ENCODE results near the gene TCEA3. TPM values are rescaled to one million over a fixed set of nuclear protein-coding genes. Genes with fewer than 3 reads are reported as not detected.

The TCEA3 gene
- total RNA-seq, 1 experiment from 2014 or later = 0.37 TPM

GRCh38 chr1:23416964-23417363, 7.6 kb downstream of the TCEA3 start (continued):
- TF ChIP-seq, protein P1, sequence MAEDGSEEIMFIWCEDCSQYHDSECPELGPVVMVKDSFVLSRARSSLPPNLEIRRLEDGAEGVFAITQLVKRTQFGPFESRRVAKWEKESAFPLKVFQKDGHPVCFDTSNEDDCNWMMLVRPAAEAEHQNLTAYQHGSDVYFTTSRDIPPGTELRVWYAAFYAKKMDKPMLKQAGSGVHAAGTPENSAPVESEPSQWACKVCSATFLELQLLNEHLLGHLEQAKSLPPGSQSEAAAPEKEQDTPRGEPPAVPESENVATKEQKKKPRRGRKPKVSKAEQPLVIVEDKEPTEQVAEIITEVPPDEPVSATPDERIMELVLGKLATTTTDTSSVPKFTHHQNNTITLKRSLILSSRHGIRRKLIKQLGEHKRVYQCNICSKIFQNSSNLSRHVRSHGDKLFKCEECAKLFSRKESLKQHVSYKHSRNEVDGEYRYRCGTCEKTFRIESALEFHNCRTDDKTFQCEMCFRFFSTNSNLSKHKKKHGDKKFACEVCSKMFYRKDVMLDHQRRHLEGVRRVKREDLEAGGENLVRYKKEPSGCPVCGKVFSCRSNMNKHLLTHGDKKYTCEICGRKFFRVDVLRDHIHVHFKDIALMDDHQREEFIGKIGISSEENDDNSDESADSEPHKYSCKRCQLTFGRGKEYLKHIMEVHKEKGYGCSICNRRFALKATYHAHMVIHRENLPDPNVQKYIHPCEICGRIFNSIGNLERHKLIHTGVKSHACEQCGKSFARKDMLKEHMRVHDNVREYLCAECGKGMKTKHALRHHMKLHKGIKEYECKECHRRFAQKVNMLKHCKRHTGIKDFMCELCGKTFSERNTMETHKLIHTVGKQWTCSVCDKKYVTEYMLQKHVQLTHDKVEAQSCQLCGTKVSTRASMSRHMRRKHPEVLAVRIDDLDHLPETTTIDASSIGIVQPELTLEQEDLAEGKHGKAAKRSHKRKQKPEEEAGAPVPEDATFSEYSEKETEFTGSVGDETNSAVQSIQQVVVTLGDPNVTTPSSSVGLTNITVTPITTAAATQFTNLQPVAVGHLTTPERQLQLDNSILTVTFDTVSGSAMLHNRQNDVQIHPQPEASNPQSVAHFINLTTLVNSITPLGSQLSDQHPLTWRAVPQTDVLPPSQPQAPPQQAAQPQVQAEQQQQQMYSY (CRISPR knock-in tag; IDR thresholded peaks at IDR 0.05) = no peak
- TF ChIP-seq, protein P2, sequence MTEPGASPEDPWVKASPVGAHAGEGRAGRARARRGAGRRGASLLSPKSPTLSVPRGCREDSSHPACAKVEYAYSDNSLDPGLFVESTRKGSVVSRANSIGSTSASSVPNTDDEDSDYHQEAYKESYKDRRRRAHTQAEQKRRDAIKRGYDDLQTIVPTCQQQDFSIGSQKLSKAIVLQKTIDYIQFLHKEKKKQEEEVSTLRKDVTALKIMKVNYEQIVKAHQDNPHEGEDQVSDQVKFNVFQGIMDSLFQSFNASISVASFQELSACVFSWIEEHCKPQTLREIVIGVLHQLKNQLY (CRISPR knock-in tag; IDR thresholded peaks at IDR 0.05) = no peak

- DNase-seq (ENCODE audit: low spot score) (no peak), ATAC-seq (no peak)
- H3K4me3 Mint-ChIP-seq = no peak overlapping the region
- no peaks in the 10 kb centered on the region for H3K36me3 Mint-ChIP-seq
- CTCF ChIA-PET = interaction anchor here (1.1 kb wide), 1 partner anchor 9 kb away, joined by 3 read pairs; no protein-coding TSS in a partner anchor
- H3K27ac Mint-ChIP-seq = no peak overlapping the region
- H3K27me3 Mint-ChIP-seq (ENCODE audit: low read depth) = peaks cover 26% of the 10 kb centered on the region
- POLR2A ChIA-PET = no interaction called here
- H3K4me1 Mint-ChIP-seq = peaks cover 9% of the 10 kb centered on the region; the same call in 1 of the 2 replicates
- no peaks in the 10 kb centered on the region for H3K9me3 Mint-ChIP-seq
- no peak for TF ChIP-seq GABPB1 (CRISPR knock-in tag; IDR thresholded peaks at IDR 0.05)
- TF ChIP-seq CREM (CRISPR knock-in tag; IDR thresholded peaks at IDR 0.05) = no peak
- TF ChIP-seq NR1H2 (CRISPR knock-in tag; IDR thresholded peaks at IDR 0.05) = no peak
- TF ChIP-seq ZNF281 (CRISPR knock-in tag; IDR thresholded peaks at IDR 0.05) = no peak
- TF ChIP-seq NFATC4 (CRISPR knock-in tag; IDR thresholded peaks at IDR 0.05) = no peak
- no peak for TF ChIP-seq SP1 (CRISPR knock-in tag; conservative IDR thresholded peaks at IDR 0.05)
- TF ChIP-seq CBFB (CRISPR knock-in tag; IDR thresholded peaks at IDR 0.05; ENCODE audit: low read depth) = no peak
- no peak for TF ChIP-seq E2F5 (CRISPR knock-in tag; IDR thresholded peaks at IDR 0.05)
- TF ChIP-seq, protein P3, sequence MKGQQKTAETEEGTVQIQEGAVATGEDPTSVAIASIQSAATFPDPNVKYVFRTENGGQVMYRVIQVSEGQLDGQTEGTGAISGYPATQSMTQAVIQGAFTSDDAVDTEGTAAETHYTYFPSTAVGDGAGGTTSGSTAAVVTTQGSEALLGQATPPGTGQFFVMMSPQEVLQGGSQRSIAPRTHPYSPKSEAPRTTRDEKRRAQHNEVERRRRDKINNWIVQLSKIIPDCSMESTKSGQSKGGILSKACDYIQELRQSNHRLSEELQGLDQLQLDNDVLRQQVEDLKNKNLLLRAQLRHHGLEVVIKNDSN (CRISPR knock-in tag; IDR thresholded peaks at IDR 0.05) = no peak
- no peak for TF ChIP-seq NR2C2 (CRISPR knock-in tag; IDR thresholded peaks at IDR 0.05)
- no peak for TF ChIP-seq ARID4B (CRISPR knock-in tag; IDR thresholded peaks at IDR 0.05; ENCODE audit: borderline replicate concordance)
- TF ChIP-seq HMGXB4 (CRISPR knock-in tag; IDR thresholded peaks at IDR 0.05) = no peak
- TF ChIP-seq ESRRA (CRISPR knock-in tag; IDR thresholded peaks at IDR 0.05; ENCODE audit: borderline replicate concordance) = no peak
- no peak for TF ChIP-seq TCF7 (CRISPR knock-in tag; IDR thresholded peaks at IDR 0.05; ENCODE audit: low read depth)
- no peak for TF ChIP-seq ETV6 (CRISPR knock-in tag; IDR thresholded peaks at IDR 0.05)
- no peak for TF ChIP-seq SOX15 (CRISPR knock-in tag; IDR thresholded peaks at IDR 0.05)
These were observed 15.7 kb downstream of the TCEA3 start for GRCh38 chr1:23408797-23409290.
